ENCODE results near the gene RAB11FIP4.

Gene RAB11FIP4

GRCh38 chr17:31527606-31528005 lies 136.1 kb downstream of the RAB11FIP4 start:
- DNase-seq, result no peak

GRCh38 chr17:31528291-31528874 lies 136.9 kb downstream of the RAB11FIP4 start:
- no peak for DNase-seq

- no peak for DNase-seq
Measured at GRCh38 chr17:31529841-31530251, 138.4 kb downstream of the RAB11FIP4 start.

GRCh38 chr17:31530391-31530985 lies 139.0 kb downstream of the RAB11FIP4 start:
- no peak for DNase-seq

GRCh38 chr17:31531336-31531980 lies 140.0 kb downstream of the RAB11FIP4 start:
- no peak for DNase-seq

- no peak for DNase-seq
Measured at GRCh38 chr17:31532081-31532480, 140.6 kb downstream of the RAB11FIP4 start.

- DNase-seq, result no peak
Measured at GRCh38 chr17:31532526-31532925, 141.1 kb downstream of the RAB11FIP4 start.

- DNase-seq, result peak; percentile 32
Measured at GRCh38 chr17:31533546-31534155, 142.2 kb downstream of the RAB11FIP4 start.

- no peak for DNase-seq
Measured at GRCh38 chr17:31534223-31534888, 142.9 kb downstream of the RAB11FIP4 start.

- DNase-seq, result no peak
Measured at GRCh38 chr17:31535581-31535981, 144.1 kb downstream of the RAB11FIP4 start.

GRCh38 chr17:31536451-31536850 lies 145.0 kb downstream of the RAB11FIP4 start:
- DNase-seq, result no peak

GRCh38 chr17:31537565-31538011 lies 146.1 kb downstream of the RAB11FIP4 start:
- DNase-seq, result no peak

- DNase-seq, result no peak
Measured at GRCh38 chr17:31538080-31538762, 146.7 kb downstream of the RAB11FIP4 start.

GRCh38 chr17:31540602-31541307 lies 149.3 kb downstream of the RAB11FIP4 start:
- DNase-seq, result no peak

- DNase-seq, result no peak
Measured at GRCh38 chr17:31541559-31541958, 150.1 kb downstream of the RAB11FIP4 start.

- no peak for DNase-seq
Measured at GRCh38 chr17:31544186-31544585, 152.7 kb downstream of the RAB11FIP4 start.

- DNase-seq, result no peak
Measured at GRCh38 chr17:31546650-31547049, 155.2 kb downstream of the RAB11FIP4 start.

- no peak for DNase-seq
Measured at GRCh38 chr17:31548709-31549108, 157.2 kb downstream of the RAB11FIP4 start.

GRCh38 chr17:31549121-31549524 lies 157.6 kb downstream of the RAB11FIP4 start:
- DNase-seq, result no peak

- peak; percentile 91 for DNase-seq
Measured at GRCh38 chr17:31549525-31550388, 158.3 kb downstream of the RAB11FIP4 start.

Measured in CD4-positive, alpha-beta T cell treated with Interleukin-6 for 4 hours (primary cell).